HUES6 (cell line): ENCODE data around the gene EFS.
"Not testable (repeated sequence)": the region's sequence is repeated elsewhere in the genome, so short reads cannot be mapped to it uniquely, and the experiment has no call there.

Source experiments
- H3K27ac ChIP-seq: 2 replicates; pipeline ENCODE4 v1.7.0; 2013; ENCODE audit warnings: low read depth, mild to moderate bottlenecking, low read length, inconsistent platforms
- H3K27me3 ChIP-seq: 2 replicates; pipeline ENCODE4 v1.6.1; 2013; ENCODE audit warnings: low read length; ENCODE audit not compliant: control insufficient read depth, insufficient read depth
- H3K36me3 ChIP-seq: 2 replicates; pipeline ENCODE4 v1.6.1; 2013; ENCODE audit warnings: low read length; ENCODE audit not compliant: control insufficient read depth, insufficient read depth
- H3K4me1 ChIP-seq: 2 replicates; pipeline ENCODE4 v1.6.1; 2013; ENCODE audit warnings: low read length; ENCODE audit not compliant: control insufficient read depth, insufficient read depth
- H3K4me3 ChIP-seq: 2 replicates; pipeline ENCODE4 v1.5.1; 2013; ENCODE audit warnings: low read depth, low read length
- H3K9ac ChIP-seq: one replicate; pipeline ENCODE4 v1.6.1; 2013; ENCODE audit warnings: mild to moderate bottlenecking, low read length
- H3K9me3 ChIP-seq: 2 replicates; pipeline ENCODE4 v1.6.1; 2013; ENCODE audit warnings: low read depth, low read length; ENCODE audit not compliant: control insufficient read depth, insufficient read depth

Gene EFS

DNA sequence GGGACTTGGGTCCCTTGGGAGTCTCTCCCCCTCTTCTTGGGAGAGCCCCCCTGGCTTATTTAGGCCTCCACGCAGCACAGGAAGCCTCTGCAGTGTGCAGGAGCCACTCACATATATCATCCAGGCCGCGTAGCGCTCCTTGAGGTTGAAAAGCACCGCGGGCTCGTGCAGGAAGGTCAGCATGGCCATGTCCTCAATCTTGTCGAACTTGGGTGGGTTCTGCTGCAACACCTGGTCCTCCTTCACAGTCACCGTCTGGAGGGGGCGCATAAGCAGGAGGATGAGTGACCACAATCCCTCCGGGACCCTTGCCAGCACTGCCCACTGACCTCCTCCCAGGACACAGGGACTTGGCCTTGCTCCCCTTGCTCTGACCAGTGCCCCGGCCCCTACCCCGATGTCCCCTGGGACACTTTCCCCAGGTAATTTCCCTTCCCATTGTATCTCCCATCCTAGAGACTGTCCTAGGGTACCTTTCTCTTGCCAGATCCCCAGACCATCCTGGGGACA is 40.6 kb upstream of the EFS start:
- Histone ChIP-seq H3K27me3 (peaks cover 48% of the 10 kb centered on the region), H3K9me3 (no peaks in the 10 kb centered on the region), H3K27ac (no peak overlapping the region), H3K4me3 (no peak overlapping the region), H3K4me1 (0 out of 2 replicates have a peak, but pooled peaks cover 5% of the 10 kb centered on the region), H3K36me3 (no peaks in the 10 kb centered on the region), H3K9ac (no peak overlapping the region)

GRCh38 chr14:23405096-23405495 is 40.1 kb upstream of the EFS start:
- Histone ChIP-seq H3K4me1 (0 out of 2 replicates have a peak, but pooled peaks cover 5% of the 10 kb centered on the region), H3K27me3 (peaks cover 46% of the 10 kb centered on the region)

DNA sequence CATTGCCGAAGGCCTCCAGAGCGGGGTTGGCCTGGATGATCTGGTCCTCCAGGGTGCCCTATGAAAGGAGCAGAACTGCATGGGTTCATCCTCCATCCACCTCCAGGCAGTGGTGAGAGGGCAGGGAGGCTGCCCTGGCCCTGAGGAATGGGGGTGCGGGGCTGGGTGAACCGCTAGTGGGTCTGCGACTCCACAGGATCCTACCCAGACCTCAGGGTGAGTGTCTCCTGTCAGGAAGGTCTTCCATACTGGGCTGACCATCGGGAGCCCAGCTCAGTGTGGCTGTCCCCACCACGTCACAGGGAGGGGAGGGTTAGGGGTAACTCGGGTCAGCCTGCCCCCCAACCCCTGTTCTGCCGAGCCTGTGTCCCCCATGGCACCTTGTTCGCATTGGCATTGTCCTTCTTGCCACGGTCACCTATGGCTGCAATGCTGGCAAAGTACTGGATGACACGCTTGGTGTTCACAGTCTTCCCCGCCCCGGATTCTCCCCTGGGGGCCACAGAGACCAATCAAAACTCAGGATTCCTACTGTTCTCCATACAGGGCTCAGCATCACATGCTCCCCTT is 39.4 kb upstream of the EFS start:
- H3K36me3 ChIP-seq: no peaks in the 10 kb centered on the region
- H3K27me3 ChIP-seq: peaks cover 44% of the 10 kb centered on the region
- no peak overlapping the region for H3K4me3 ChIP-seq
- 0 out of 2 replicates have a peak, but pooled peaks cover 5% of the 10 kb centered on the region for H3K4me1 ChIP-seq
- H3K9ac ChIP-seq: no peak overlapping the region
- H3K27ac ChIP-seq: no peak overlapping the region
- no peaks in the 10 kb centered on the region for H3K9me3 ChIP-seq

More at GRCh38 chr14:23405096-23405495, 40.1 kb upstream of the EFS start:
- H3K27ac ChIP-seq: no peak overlapping the region
- H3K9ac ChIP-seq: no peak overlapping the region
- H3K4me3 ChIP-seq: no peak overlapping the region
- no peaks in the 10 kb centered on the region for H3K36me3 ChIP-seq
- no peaks in the 10 kb centered on the region for H3K9me3 ChIP-seq

DNA sequence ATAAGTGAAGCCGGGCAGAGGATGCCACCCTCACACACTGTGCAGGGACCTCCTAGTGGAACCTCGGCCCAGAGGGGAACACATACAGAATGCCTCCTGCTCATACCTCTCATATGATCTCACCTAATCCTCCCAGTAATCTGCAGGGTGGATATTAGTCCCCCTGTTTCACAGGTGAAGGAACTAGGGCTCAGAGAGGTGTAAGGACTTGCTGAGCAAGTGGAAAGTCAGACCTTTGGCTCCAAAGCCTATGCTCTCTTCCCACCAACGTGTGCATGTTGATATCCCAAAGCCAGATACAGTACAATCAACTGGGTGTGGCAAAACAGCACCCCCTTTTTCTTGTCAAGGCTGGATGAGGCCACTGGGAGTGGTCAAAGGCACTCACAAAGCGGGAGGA is 38.9 kb upstream of the EFS start:
- H3K27ac ChIP-seq: no peak overlapping the region
- H3K36me3 ChIP-seq: no peaks in the 10 kb centered on the region
- no peaks in the 10 kb centered on the region for H3K9me3 ChIP-seq
- H3K4me1 ChIP-seq: 0 out of 2 replicates have a peak, but pooled peaks cover 5% of the 10 kb centered on the region
- no peak overlapping the region for H3K9ac ChIP-seq
- peaks cover 44% of the 10 kb centered on the region for H3K27me3 ChIP-seq
- H3K4me3 ChIP-seq: no peak overlapping the region

GRCh38 chr14:23403139-23403438 is 38.1 kb upstream of the EFS start:
- Histone ChIP-seq H3K4me1 (0 out of 2 replicates have a peak, but pooled peaks cover 5% of the 10 kb centered on the region), H3K27me3 (peaks cover 44% of the 10 kb centered on the region)

GRCh38 chr14:23402296-23403138 is 37.5 kb upstream of the EFS start:
- Histone ChIP-seq H3K4me3 (no peak overlapping the region), H3K27ac (no peak overlapping the region), H3K36me3 (no peaks in the 10 kb centered on the region), H3K9me3 (no peaks in the 10 kb centered on the region), H3K4me1 (0 out of 2 replicates have a peak, but pooled peaks cover 5% of the 10 kb centered on the region), H3K9ac (no peak overlapping the region), H3K27me3 (peaks cover 40% of the 10 kb centered on the region)

More at GRCh38 chr14:23403139-23403438, 38.1 kb upstream of the EFS start:
- no peak overlapping the region for H3K27ac ChIP-seq
- H3K9me3 ChIP-seq: no peaks in the 10 kb centered on the region
- no peak overlapping the region for H3K4me3 ChIP-seq
- H3K36me3 ChIP-seq: no peaks in the 10 kb centered on the region
- H3K9ac ChIP-seq: no peak overlapping the region

DNA sequence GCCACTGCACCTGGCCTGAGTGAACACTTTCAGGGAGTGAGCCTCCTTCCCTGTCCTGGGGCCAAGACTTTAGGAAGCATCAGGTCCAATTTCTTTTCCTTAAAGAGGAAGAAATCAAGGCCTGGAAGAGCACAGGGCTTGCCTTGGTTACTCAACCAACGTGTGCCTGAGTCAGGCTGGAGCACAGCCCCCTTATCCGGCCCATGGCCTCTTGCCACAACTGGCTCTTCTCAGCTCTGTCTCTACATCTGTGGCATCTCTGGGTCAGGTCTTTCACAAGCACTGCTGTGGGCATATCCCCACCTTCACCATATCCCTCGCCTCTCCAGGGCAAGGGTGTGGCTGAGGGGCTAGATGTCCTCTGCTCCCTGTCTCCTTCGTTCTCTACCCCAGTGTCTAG is 36.3 kb upstream of the EFS start:
- H3K4me3 ChIP-seq: no peak overlapping the region
- H3K27ac ChIP-seq: no peak overlapping the region
- no peaks in the 10 kb centered on the region for H3K9me3 ChIP-seq
- H3K9ac ChIP-seq: no peak overlapping the region
- peaks cover 37% of the 10 kb centered on the region for H3K27me3 ChIP-seq
- 0 out of 2 replicates have a peak, but pooled peaks cover 5% of the 10 kb centered on the region for H3K4me1 ChIP-seq
- H3K36me3 ChIP-seq: no peaks in the 10 kb centered on the region

GRCh38 chr14:23400496-23401149 is 35.7 kb upstream of the EFS start:
- not testable (repeated sequence) for H3K4me1 ChIP-seq, H3K4me3 ChIP-seq, H3K9me3 ChIP-seq, H3K36me3 ChIP-seq, H3K9ac ChIP-seq, H3K27ac ChIP-seq
- H3K27me3 ChIP-seq: peaks cover 33% of the 10 kb centered on the region

- Histone ChIP-seq H3K4me3 (no peak overlapping the region), H3K9ac (no peak overlapping the region), H3K4me1 (0 out of 2 replicates have a peak, but pooled peaks cover 5% of the 10 kb centered on the region), H3K36me3 (no peaks in the 10 kb centered on the region), H3K27ac (no peak overlapping the region), H3K27me3 (peaks cover 33% of the 10 kb centered on the region), H3K9me3 (no peaks in the 10 kb centered on the region)
Measured at GRCh38 chr14:23399591-23399990, 34.6 kb upstream of the EFS start.

DNA sequence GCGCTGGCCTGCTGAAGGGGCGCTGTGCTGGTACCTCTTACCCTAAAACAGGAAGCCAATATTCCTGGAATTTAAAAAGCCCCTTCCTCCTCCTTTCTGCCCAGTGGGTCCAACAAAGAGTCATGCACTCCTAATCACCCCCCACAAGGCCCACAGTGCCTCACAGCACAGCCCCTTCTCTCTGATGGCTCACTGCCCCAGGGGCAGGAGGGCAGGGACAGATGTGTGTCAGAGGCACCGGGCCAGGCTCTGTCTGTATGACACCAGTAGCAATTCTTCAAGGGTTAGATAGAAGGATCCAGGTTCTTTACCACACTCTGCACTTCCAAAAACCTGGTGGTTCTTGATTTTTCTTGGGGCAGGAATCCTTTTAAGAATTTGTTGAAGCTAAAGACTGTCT is 34.2 kb upstream of the EFS start:
- H3K9me3 ChIP-seq: no peaks in the 10 kb centered on the region
- no peaks in the 10 kb centered on the region for H3K36me3 ChIP-seq
- H3K27me3 ChIP-seq: peaks cover 29% of the 10 kb centered on the region
- H3K9ac ChIP-seq: no peak overlapping the region
- H3K4me3 ChIP-seq: no peak overlapping the region
- no peak overlapping the region for H3K27ac ChIP-seq
- H3K4me1 ChIP-seq: 0 out of 2 replicates have a peak, but pooled peaks cover 5% of the 10 kb centered on the region

DNA sequence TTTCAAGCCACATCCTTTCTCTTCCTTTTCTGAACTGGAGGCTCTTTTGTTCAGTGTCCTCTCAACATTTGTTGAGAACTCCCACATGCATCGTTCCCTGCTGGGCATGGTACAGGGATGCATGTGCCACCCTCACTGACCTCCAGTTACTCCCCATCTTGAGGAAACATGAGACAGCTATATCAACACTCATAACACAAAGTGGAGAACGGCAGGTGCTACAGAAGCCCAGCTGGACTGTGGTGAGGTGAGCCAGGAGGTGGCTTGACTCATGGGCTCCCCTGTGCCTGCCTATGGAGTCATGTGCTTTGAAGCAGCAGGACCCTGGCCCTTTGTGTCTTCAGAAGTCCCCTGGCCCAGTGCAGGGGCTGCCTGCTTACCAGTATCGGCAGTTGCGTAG is 33.4 kb upstream of the EFS start:
- Histone ChIP-seq H3K9me3 (no peaks in the 10 kb centered on the region), H3K27me3 (peaks cover 27% of the 10 kb centered on the region), H3K36me3 (no peaks in the 10 kb centered on the region), H3K4me3 (no peak overlapping the region), H3K4me1 (0 out of 2 replicates have a peak, but pooled peaks cover 5% of the 10 kb centered on the region), H3K27ac (no peak overlapping the region), H3K9ac (no peak overlapping the region)
